ENCODE results near the gene MN1.
"Not testable (repeated sequence)": the region's sequence is repeated elsewhere in the genome, so short reads cannot be mapped to it uniquely, and the experiment has no call there.

Gene MN1

GRCh38 chr22:27745809-27746208 lies 55.7 kb downstream of the MN1 start:
- in situ Hi-C loops (cut with MboI; ENCODE audit: low sequenced_read_pairs): no loop called here

GRCh38 chr22:27745154-27745553 lies 56.4 kb downstream of the MN1 start:
- in situ Hi-C loops (cut with MboI; ENCODE audit: low sequenced_read_pairs): no loop called here

DNA sequence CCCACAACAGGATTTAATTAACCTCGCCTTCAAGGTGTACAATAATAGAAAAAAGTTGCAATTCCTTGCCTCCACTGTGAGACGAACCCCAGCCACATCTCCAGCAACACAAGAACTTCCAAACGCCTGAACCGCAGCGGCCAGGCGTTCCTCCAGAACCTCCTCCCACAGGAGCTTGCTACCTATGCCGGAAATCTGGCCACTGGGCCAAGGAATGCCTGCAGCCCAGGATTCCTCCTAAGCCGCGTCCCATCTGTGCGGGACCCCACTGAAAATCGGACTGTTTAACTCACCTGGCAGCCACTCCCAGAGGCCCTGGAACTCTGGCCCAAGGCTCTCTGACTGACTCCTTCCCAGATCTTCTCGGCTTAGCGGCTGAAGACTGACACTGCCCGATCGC lies 57.5 kb downstream of the MN1 start:
- in situ Hi-C loops (cut with MboI; ENCODE audit: low sequenced_read_pairs): not testable (repeated sequence)

GRCh38 chr22:27740202-27740748 lies 61.3 kb downstream of the MN1 start:
- in situ Hi-C loops (cut with MboI; ENCODE audit: low sequenced_read_pairs): no loop called here

- in situ Hi-C loops (cut with MboI; ENCODE audit: low sequenced_read_pairs): no loop called here
These were observed 64.0 kb downstream of the MN1 start for GRCh38 chr22:27737521-27737920.

GRCh38 chr22:27734066-27734465 lies 67.5 kb downstream of the MN1 start:
- in situ Hi-C loops (cut with MboI; ENCODE audit: low sequenced_read_pairs): no loop called here

DNA sequence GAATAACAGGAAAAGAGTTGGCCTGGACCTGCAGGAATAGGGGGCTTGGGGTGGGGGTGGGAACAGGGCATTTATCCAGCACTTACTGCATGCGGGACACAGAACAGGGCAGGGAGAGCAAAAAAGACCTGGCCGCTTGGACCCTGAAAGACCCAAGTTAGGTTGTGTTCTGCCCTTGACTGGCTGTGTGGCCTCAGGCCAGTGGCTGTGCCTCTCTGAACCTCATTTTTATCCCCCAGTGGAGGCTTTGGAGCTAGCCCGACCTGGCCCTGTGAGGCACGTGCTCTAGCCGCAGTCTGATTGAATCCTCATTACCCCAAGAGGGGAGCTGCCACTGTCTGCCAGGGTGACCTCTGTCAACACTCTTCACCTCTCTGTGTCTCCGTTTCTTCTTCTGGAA lies 68.7 kb downstream of the MN1 start:
- in situ Hi-C loops (cut with MboI; ENCODE audit: low sequenced_read_pairs): no loop called here

GRCh38 chr22:27732391-27732790 lies 69.2 kb downstream of the MN1 start:
- in situ Hi-C loops (cut with MboI; ENCODE audit: low sequenced_read_pairs): no loop called here

GRCh38 chr22:27731621-27732020 lies 69.9 kb downstream of the MN1 start:
- in situ Hi-C loops (cut with MboI; ENCODE audit: low sequenced_read_pairs): no loop called here

- in situ Hi-C loops (cut with MboI; ENCODE audit: low sequenced_read_pairs): no loop called here
These were observed 70.7 kb downstream of the MN1 start for GRCh38 chr22:27730641-27731433.

DNA sequence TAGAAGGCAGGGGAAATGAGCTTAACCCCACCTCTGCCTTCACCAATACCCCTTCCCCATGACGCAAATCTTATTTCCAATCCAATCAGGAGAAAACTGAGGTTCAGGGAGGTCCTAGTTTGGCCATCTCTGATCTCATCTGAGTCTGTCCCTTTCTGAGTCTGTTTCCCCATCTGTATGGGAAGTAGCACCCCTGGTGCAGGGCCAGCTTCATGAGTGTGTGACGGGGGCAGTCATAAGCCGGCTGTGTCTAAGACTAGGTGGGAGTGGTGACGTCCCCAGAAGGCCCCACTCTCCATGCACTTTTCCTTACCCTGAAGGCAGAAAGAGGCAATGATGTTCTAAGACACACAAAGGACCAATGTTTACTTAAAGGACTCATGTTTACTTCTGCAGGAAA lies 72.3 kb downstream of the MN1 start:
- in situ Hi-C loops (cut with MboI; ENCODE audit: low sequenced_read_pairs): no loop called here

DNA sequence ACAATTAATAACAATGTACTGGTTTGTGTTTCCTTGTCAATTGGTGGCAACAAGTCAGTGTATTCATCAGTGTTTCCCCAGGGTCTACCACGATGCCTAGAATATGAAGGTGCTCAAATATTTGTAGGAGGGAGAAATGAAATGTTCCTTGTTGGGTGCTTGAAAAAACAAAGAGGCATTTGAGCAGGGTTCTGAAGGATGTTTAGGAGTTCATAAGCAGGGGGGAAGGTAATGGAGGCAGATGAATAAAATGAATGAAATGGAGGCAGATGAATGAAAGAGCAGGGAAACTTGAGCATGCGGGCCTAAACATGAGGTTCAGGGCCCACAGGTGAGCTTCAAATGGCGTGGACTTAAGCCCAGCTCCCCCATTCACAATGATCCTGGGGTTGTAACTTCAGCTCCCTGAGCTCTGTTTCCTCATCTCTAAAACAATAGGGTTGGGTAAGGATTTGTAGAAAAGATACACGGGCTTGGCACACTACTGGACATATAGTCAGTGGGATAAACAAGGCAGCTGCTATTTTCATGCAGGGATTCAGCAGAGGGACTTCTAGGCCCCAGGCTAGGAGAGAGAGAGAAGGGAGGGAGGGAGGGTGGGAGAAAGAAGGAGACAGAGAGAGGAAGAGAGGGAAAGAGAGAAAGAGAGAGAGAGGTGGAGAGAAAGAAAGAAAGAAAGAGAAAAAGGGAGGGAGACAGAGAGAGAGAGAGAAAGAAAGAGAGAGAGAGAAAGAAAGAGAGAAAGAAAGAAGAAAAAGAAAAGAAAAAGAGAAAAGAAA lies 73.7 kb downstream of the MN1 start:
- in situ Hi-C loops (cut with MboI; ENCODE audit: low sequenced_read_pairs): no loop called here

DNA sequence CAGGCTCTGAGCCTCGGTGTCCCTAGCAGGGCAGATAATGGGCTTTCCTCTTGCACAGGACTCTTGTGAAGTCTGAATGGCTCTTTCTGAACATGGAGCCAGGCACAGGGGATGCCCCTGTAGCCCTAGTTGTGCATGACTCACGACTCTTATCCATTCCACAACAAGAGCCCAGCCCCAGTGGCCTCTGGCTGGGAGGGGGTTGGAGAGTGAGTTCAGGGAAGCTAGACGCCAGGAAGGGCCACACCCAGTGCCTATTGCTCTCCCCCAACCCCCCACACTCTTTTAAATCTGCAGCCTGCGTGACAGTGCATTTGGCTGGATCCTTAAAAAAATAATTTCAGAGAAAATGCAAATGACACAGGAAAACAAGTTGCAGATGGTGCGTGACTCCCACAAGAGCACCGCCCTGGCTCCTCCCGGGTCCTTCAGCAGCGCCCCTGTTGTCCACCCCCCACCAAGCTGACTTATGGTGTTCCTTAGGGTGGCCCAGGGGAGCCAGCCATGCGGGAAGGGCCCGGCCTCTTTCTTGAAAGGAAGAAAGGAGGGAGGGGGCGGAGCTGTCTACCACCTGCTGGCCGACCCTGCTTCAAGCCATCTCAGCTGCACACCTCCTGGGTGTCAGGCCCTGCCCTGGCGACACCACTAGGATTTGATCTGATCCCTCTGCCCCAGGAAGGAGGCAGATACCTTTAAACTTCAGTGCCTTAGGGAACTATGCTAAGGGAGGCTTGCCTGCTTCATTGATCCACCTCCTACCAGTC lies 74.7 kb downstream of the MN1 start:
- in situ Hi-C loops (cut with MboI; ENCODE audit: low sequenced_read_pairs): no loop called here

DNA sequence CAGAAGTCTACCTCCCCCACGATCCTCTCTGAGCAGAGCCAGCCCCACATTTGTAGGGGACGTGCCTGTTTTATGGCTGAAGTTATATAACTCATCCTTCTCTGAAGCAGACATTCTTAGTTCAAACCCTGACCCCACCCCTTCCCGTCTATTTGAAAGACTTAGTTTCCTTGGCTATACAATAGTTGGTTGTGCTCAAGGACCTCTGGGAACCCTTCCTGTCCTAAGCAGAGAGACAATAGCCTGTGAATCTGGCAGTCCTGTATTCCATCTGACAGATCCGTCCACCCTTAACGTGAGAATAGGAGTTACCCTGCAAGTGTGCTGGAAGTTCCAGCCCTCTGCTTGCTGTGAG lies 75.2 kb downstream of the MN1 start:
- in situ Hi-C loops (cut with MboI; ENCODE audit: low sequenced_read_pairs): no loop called here

DNA sequence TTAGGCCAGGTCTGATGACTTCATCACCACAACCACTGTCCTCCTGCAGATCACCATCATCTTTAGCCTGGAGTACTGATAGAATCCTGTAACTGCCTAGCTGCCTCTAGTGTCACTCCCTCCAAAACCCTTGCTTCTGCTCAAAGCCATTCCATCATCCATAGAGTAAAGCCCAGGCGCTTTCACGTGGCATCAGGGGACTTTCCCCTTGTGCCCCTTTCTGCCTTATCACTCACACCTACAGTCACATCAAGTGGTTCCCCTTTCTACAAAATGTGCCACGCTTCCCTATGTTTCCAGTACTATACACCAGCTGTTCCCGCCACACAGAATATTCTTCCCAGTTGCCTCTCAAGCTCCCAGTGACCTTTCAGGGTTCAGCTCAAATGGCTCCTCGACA lies 75.9 kb downstream of the MN1 start:
- in situ Hi-C loops (cut with MboI; ENCODE audit: low sequenced_read_pairs): no loop called here

GRCh38 chr22:27724709-27725108 lies 76.8 kb downstream of the MN1 start:
- in situ Hi-C loops (cut with MboI; ENCODE audit: low sequenced_read_pairs): no loop called here

DNA sequence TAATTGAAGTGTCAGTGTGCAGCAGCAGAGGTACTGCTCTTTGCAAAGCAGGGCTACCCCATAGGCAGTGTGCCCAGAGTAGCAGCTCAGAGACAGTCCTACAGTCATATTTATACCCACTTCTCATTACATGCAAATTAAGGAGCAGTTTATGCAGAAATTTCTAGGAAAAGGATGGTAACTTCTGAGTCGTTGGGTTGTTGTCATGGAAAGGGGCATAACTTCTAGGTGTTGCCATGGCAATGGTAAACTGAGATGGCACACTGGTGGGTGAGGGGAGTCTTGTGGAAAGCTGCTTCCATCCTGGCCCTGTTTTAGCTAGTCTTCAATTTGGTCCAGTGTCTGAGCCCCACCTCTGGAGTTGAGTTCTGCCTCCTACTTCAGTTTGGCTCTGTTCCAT lies 77.4 kb downstream of the MN1 start:
- in situ Hi-C loops (cut with MboI; ENCODE audit: low sequenced_read_pairs): no loop called here

GRCh38 chr22:27723708-27724107 lies 77.8 kb downstream of the MN1 start:
- in situ Hi-C loops (cut with MboI; ENCODE audit: low sequenced_read_pairs): no loop called here

DNA sequence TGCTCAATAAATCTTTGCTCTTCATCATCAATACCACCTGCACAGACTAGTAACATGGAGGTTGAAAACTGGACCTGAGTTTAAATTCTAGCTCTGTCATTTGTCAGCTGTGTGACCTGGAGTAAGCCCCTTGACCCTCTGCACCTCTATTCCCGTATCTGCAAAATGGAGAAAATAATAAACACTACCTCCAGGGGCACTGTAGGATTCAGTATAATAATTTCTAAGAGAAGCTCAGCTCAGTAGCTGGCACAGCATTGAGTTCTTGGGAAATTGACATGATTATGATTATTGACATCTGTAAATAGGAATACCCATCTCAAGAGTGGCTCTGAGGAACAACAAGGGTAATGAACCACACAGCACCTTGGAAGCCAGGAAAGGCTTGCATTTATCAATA lies 78.4 kb downstream of the MN1 start:
- in situ Hi-C loops (cut with MboI; ENCODE audit: low sequenced_read_pairs): no loop called here

- in situ Hi-C loops (cut with MboI; ENCODE audit: low sequenced_read_pairs): no loop called here
These were observed 80.7 kb downstream of the MN1 start for GRCh38 chr22:27720860-27721259.

DNA sequence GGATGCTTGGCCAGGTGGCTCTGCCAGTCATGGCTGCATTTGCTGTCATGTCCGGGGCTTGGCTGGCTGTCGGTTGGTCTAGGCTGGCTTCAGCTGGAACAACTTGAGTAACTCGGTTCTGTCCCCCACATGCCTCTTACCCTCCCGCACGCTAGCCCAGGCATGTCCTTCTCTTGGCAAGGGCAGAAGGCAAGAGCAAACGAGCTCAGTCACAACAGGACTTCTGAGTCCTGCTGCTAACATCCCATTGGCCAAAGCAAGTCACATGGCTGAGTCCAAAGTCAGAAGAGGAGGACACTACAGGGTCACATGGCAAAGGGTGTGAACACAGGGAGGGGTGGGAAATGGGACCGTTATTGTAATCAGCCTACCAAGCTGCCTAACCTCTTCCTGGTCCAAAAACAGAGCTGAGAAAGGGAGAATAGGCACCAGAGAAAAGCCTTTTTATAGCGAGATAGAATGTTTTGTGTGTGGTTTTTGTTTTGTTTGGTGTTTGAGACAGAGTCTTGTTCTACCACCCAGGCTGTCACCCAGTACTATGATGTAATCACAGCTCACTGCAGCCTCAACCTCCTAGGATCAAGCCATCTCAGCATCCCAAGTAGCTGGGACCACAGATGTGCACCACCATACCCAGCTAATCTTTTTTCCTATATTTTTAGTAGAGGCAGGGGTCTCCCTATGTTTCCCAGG lies 81.9 kb downstream of the MN1 start:
- in situ Hi-C loops (cut with MboI; ENCODE audit: low sequenced_read_pairs): no loop called here
